Tibial nerve (tissue), 4 donors: ENCODE measurements around the gene EPB41L4B. TPM values are rescaled to one million over a fixed set of nuclear protein-coding genes. Genes with fewer than 3 reads are reported as not detected.

Experiments
- DNase-seq, 2 donors: peaks; one replicate each; pipeline ENCODE4 v3.0.0-alpha.2; 2019; ENCODE audit warnings: low spot score in 2 of 2
- H3K27ac ChIP-seq, 4 donors: fragments of 200-600 bp; sonication (generic) in 3 of 4; one replicate each; pipeline ENCODE4 v1.5.1; 2017 to 2019; ENCODE audit warnings: mild to moderate bottlenecking in 1 of 4
- H3K27me3 ChIP-seq, 2 donors: fragments of 200-600 bp; sonication (generic) in 1 of 2; one replicate each; pipeline versions ENCODE4 v1.5.1 to v1.6.0; 2017 to 2019
- H3K36me3 ChIP-seq, 3 donors: fragments of 200-600 bp; sonication (generic); one replicate each; pipeline ENCODE4 v1.5.1; 2018 to 2019
- H3K4me1 ChIP-seq, 4 donors: fragments of 200-600 bp; sonication (generic) in 3 of 4; one replicate each; pipeline ENCODE4 v1.5.1; 2017 to 2019
- H3K4me3 ChIP-seq, 4 donors: fragments of 200-600 bp; sonication (generic) in 3 of 4; one replicate each; pipeline ENCODE4 v1.5.1; 2017 to 2019; ENCODE audit warnings: mild to moderate bottlenecking in 1 of 4, moderate library complexity in 1 of 4
- H3K9me3 ChIP-seq, 4 donors: fragments of 200-600 bp; sonication (generic) in 3 of 4; one replicate each; pipeline ENCODE4 v1.5.1; 2017 to 2019
- EP300 ChIP-seq, 2 donors: sonication (generic); formaldehyde crosslinking; IDR thresholded peaks; one replicate each; pipeline ENCODE4 v1.6.1; 2017; ENCODE audit warnings: antibody characterized with exemption in 2 of 2, mild to moderate bottlenecking in 1 of 2
- POLR2A ChIP-seq, 2 donors: fragments of 450-650 bp; IDR thresholded peaks; one replicate each; pipeline ENCODE4 v1.6.1; 2017; ENCODE audit warnings: antibody characterized with exemption in 2 of 2, mild to moderate bottlenecking in 2 of 2, moderate library complexity in 2 of 2
- WGBS, 2 donors: methylation state at CpG; one replicate each; pipeline ENCODE4 v1.1.5; 2018; 5-methylcytosine and 5-hydroxymethylcytosine counted together
- total RNA-seq, 4 donors: library from RNA; depleted of rRNA; stranded (reverse); fragments of >200 nt; gene quantifications; one replicate each; pipeline ENCODE4 v1.1.0, GENCODE V29; 2016
- TF ChIP-seq, protein P1 (sequence below), 5 experiments: fragments of 200-600 bp in 3 of 5; fragments of 450-650 bp in 2 of 5; sonication (generic) in 3 of 5; IDR thresholded peaks; one replicate each; pipeline ENCODE4 v1.5.1; 2016 to 2019; ENCODE audit warnings: antibody characterized with exemption in 5 of 5, mild to moderate bottlenecking in 3 of 5, moderate library complexity in 2 of 5

The EPB41L4B gene
- total RNA-seq, 4 donors from 2014 or later, result 14.7 to 28.0 (median 19.1) TPM

DNA sequence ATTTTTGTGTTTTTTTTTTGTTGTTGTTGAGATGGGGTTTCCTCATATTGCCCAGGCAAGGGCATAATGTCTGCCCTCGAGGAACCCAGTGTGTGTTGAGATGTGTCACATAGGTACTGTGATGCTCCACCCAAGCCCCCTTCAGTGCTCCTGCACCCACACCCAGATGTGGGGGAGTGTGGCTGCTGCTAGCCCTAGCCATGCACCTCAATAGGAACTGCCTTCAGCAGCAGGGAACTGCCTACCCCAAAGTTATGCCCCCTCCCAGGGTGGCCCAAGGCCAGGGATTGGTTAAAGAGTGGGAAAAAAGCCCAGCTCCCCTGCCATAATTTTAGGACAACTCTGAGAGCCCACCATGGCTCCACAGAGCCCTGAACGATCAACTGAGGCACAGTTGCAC is 33.3 kb upstream of the EPB41L4B start:
- Histone ChIP-seq H3K4me3 (no peak overlapping the region), H3K9me3 (no peaks in the 10 kb centered on the region), H3K4me1 (peaks cover 0 to 8% (median 0%) of the 10 kb centered on the region in 4 donors), H3K27me3 (no peaks in the 10 kb centered on the region), H3K27ac (no peak overlapping the region), H3K36me3 (no peaks in the 10 kb centered on the region)
- no peak for TF ChIP-seq POLR2A (IDR thresholded peaks at IDR 0.05)
- TF ChIP-seq, protein P1, sequence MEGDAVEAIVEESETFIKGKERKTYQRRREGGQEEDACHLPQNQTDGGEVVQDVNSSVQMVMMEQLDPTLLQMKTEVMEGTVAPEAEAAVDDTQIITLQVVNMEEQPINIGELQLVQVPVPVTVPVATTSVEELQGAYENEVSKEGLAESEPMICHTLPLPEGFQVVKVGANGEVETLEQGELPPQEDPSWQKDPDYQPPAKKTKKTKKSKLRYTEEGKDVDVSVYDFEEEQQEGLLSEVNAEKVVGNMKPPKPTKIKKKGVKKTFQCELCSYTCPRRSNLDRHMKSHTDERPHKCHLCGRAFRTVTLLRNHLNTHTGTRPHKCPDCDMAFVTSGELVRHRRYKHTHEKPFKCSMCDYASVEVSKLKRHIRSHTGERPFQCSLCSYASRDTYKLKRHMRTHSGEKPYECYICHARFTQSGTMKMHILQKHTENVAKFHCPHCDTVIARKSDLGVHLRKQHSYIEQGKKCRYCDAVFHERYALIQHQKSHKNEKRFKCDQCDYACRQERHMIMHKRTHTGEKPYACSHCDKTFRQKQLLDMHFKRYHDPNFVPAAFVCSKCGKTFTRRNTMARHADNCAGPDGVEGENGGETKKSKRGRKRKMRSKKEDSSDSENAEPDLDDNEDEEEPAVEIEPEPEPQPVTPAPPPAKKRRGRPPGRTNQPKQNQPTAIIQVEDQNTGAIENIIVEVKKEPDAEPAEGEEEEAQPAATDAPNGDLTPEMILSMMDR (IDR thresholded peaks at IDR 0.05), result no peak
- no peak for TF ChIP-seq EP300 (IDR thresholded peaks at IDR 0.05)
- DNase-seq, result no peak
- WGBS, 2 donors, result 74 to 89% methylated on average over 2 of the region's 2 CpGs

DNA sequence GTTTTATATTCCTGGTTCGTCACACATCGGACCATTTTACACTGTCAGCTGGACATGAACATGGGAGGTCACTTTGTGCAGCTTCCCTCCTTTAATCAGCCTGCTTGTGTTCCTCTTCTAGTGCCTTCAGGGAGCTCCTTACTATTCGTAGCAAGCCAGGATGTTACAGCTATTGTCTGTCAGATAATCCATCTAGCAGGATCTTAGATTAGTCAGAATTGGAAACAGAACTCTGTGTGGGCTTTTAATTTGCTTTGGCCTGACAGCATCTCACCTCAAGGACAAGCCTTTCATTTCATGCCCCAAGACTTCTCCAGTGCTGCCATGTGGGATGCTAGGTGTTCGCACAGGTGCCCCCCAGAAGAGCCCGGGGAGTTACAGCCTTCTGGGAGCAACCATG is 30.2 kb upstream of the EPB41L4B start:
- H3K4me1 ChIP-seq, result peaks cover 0 to 16% (median 2%) of the 10 kb centered on the region in 4 donors
- no peak overlapping the region for H3K27ac ChIP-seq
- WGBS, 2 donors, result 85 to 90% methylated on average over 5 of the region's 5 CpGs
- no peaks in the 10 kb centered on the region for H3K9me3 ChIP-seq
- H3K4me3 ChIP-seq, result no peak overlapping the region
- no peaks in the 10 kb centered on the region for H3K27me3 ChIP-seq
- H3K36me3 ChIP-seq, result no peaks in the 10 kb centered on the region
- TF ChIP-seq EP300 (IDR thresholded peaks at IDR 0.05), result no peak
- TF ChIP-seq, protein P1 (IDR thresholded peaks at IDR 0.05), result no peak
- TF ChIP-seq POLR2A (IDR thresholded peaks at IDR 0.05), result no peak
- no peak for DNase-seq

DNA sequence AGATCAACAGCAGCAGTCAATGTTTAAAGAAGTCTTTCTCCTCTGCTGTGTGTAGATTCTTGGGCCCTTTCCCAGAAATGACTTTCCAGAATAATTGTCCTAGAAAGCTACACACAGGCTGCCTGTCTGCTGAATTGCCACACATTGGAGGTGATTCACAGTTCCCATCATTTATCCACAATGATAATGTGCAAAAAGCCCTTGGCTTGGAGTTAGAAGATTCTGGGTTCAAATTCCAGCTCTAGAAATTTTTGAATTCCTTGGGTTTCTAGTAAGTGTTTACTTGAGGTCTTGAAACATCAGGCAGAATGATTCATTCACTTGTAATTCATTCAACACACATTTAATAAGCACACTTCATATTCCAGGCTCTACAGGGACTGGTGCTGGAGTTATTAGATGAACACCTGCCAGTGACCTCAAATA is 28.6 kb upstream of the EPB41L4B start:
- H3K9me3 ChIP-seq, result no peaks in the 10 kb centered on the region
- H3K4me3 ChIP-seq, result no peak overlapping the region
- DNase-seq, result peak in 1 of 2 donors; percentile 14
- H3K27ac ChIP-seq, result peak overlapping the region in 1 of 4 donors; percentile 28
- H3K36me3 ChIP-seq, result no peaks in the 10 kb centered on the region
- H3K4me1 ChIP-seq, result peaks cover 0 to 19% (median 2%) of the 10 kb centered on the region in 4 donors
- H3K27me3 ChIP-seq, result no peaks in the 10 kb centered on the region
- TF ChIP-seq EP300 (IDR thresholded peaks at IDR 0.05), result peak in 1 of 2 donors; percentile 44
- TF ChIP-seq, protein P1 (IDR thresholded peaks at IDR 0.05), result no peak

DNA sequence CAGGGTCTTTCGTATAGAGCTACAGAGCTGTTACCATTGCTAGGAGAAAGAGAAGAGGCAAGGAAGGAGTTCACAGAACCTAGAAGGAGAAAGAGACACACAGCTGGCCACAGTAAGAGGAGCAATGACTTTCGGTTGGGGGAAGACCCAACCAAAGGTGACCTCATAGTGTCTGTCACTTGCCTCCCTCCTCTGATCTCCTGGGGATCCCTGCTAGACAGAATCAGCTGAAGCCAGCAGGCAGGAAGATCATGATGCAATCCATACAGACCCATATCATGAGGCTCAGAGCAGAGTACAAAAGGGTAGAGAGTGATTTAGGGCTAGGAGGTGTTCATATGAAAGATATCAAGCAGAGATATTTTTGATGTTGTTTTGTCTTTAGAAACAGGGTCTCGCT is 26.0 kb upstream of the EPB41L4B start:
- Histone ChIP-seq H3K36me3 (no peaks in the 10 kb centered on the region), H3K27me3 (no peaks in the 10 kb centered on the region), H3K4me3 (no peak overlapping the region), H3K4me1 (peaks cover 0 to 19% (median 2%) of the 10 kb centered on the region in 4 donors), H3K9me3 (no peaks in the 10 kb centered on the region), H3K27ac (no peak overlapping the region)
- TF ChIP-seq, protein P1 (IDR thresholded peaks at IDR 0.05), result no peak
- TF ChIP-seq EP300 (IDR thresholded peaks at IDR 0.05) (no peak), POLR2A (IDR thresholded peaks at IDR 0.05) (no peak)
- DNase-seq, result no peak
- 82 to 84% methylated on average over 3 of the region's 3 CpGs for WGBS, 2 donors

DNA sequence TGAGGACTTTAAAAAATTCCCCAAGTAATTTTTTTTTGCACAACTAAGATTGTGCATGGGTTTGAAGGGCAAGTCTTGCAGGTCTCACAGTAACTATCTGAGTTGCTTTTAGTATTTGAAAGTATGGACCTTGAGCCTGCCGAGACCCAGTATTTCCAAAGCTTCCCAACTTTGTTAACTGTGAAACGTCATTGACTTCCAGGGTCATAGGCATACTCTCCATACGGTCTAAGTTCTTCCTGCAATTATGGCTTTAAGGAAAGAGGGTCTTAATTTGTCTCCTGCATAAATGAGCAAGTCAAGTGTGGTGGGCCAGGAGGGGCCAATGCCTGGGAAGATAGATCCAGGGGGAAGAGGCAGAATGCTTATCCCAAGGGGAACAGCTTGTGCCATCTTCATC is 24.0 kb upstream of the EPB41L4B start:
- H3K27me3 ChIP-seq, result no peaks in the 10 kb centered on the region
- H3K27ac ChIP-seq, result no peak overlapping the region
- TF ChIP-seq, protein P1 (IDR thresholded peaks at IDR 0.05), result no peak
- no peak for TF ChIP-seq POLR2A (IDR thresholded peaks at IDR 0.05)
- no peak for TF ChIP-seq EP300 (IDR thresholded peaks at IDR 0.05)
- H3K4me1 ChIP-seq, result peaks cover 0 to 17% (median 2%) of the 10 kb centered on the region in 4 donors
- DNase-seq, result no peak
- H3K36me3 ChIP-seq, result no peaks in the 10 kb centered on the region
- WGBS, 2 donors, result 71 to 73% methylated on average over 3 of the region's 3 CpGs
- no peak overlapping the region for H3K4me3 ChIP-seq
- H3K9me3 ChIP-seq, result no peaks in the 10 kb centered on the region
